ENCODE measurements around the gene SLC25A43.
"Not testable (repeated sequence)": the region's sequence is repeated elsewhere in the genome, so short reads cannot be mapped to it uniquely, and the experiment has no call there.

The SLC25A43 gene

DNA sequence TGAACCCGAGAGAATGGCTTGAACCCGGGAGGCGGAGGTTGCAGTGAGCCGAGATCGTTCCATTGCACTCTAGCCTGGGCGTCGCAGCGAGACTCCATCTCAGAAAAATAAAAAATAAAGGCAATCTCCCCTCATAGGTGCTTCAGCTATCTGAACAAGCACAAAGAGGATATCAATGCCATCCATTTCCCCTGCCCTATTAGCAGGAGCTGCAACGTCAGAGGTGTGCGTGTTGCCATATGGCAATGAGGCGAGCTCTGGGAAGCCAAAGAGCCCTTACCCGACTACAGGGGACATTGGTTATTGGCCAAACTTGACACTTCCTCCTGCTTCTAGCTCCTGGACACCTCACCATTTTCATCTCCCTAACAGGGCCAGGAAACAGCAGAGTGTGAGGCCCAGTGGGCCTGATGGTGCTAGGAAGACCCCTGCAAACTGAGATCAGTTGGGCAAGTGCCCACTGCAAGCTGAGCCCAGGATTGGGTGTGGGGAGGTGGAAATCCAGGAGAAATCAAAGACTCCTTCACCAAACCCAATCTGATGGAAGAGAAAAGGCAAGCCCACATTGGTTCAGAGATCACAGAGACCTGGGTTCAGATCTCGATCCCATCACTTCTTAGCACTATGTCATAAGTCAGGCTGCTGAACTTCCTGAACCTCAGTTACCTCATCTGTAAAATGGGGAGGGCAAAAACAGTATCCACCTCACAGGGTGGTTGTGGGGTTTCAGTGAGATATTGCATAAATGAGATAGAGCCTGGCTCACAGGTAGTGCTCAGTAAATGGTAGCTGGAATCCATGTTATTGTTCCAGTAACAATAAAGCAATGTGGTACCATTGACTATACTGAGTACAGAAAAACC is 90.3 kb downstream of the SLC25A43 start:
- H3K9me3 Mint-ChIP-seq = no peaks in the 10 kb centered on the region
- DNase-seq (no peak), ATAC-seq (no peak)
- no peaks in the 10 kb centered on the region for H3K4me1 Mint-ChIP-seq
- H3K4me3 Mint-ChIP-seq = no peak overlapping the region
- no peaks in the 10 kb centered on the region for H3K27me3 Mint-ChIP-seq
- H3K27ac Mint-ChIP-seq = no peak overlapping the region
- H3K36me3 Mint-ChIP-seq (ENCODE audit: low read depth) = no peaks in the 10 kb centered on the region

DNA sequence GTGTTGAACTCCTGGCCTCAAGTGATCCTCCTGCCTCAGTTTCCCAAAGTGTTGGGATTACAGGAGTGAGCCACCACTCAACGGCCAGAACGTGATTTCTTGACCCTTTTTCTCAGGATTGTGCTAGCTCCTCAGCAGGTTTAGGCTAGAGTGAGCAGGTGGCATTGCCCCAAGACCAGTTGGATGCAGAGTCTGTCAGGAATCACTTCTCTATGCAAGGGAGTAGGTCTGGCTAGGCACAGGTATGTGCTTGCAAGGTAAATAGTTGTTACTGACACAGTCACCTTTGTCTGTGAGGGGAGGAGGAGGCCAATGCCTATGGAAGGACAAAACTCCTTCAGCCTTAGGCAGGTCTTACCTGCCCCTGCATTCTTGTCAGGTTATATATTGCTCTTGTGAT is 93.3 kb downstream of the SLC25A43 start:
- H3K4me1 Mint-ChIP-seq = peaks cover 10% of the 10 kb centered on the region
- no peaks in the 10 kb centered on the region for H3K27me3 Mint-ChIP-seq
- H3K4me3 Mint-ChIP-seq = no peak overlapping the region
- ATAC-seq (no peak), DNase-seq (no peak)
- H3K36me3 Mint-ChIP-seq (ENCODE audit: low read depth) = no peaks in the 10 kb centered on the region
- no peak overlapping the region for H3K27ac Mint-ChIP-seq
- H3K9me3 Mint-ChIP-seq = no peaks in the 10 kb centered on the region

DNA sequence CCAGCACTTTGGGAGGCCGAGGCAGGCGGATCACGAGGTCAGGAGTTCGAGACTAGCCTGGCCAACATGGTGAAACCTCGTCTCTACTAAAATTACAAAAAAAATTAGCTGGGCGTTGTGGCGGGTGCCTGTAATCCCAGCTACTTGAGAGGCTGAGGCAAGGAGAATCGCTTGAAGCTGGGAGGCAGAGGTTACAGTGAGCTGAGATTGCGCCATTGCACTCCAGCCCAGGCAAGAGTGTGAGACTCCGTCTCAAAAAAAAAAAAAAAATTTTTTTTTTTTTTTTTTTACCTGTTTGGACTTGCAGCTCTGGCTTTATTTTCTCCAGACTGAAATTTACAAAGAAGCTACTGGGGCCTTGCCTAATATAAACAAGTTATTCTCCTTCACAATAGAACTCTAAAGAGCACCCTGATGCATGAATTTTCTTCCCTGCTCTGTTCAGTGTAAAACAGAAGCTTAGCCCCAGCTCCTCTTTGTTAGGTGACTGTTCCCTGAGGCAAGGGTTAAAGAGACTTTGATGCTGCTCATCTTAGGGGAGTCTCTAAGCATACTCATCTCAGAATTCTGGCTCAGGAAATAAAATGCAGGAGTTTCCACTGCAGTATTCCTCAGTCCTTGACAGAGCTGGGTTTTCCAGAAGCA is 94.8 kb downstream of the SLC25A43 start:
- DNase-seq; H3K27me3 Mint-ChIP-seq; H3K4me3 Mint-ChIP-seq; H3K9me3 Mint-ChIP-seq; H3K27ac Mint-ChIP-seq; ATAC-seq; H3K36me3 Mint-ChIP-seq (ENCODE audit: low read depth); H3K4me1 Mint-ChIP-seq: not testable (repeated sequence)

DNA sequence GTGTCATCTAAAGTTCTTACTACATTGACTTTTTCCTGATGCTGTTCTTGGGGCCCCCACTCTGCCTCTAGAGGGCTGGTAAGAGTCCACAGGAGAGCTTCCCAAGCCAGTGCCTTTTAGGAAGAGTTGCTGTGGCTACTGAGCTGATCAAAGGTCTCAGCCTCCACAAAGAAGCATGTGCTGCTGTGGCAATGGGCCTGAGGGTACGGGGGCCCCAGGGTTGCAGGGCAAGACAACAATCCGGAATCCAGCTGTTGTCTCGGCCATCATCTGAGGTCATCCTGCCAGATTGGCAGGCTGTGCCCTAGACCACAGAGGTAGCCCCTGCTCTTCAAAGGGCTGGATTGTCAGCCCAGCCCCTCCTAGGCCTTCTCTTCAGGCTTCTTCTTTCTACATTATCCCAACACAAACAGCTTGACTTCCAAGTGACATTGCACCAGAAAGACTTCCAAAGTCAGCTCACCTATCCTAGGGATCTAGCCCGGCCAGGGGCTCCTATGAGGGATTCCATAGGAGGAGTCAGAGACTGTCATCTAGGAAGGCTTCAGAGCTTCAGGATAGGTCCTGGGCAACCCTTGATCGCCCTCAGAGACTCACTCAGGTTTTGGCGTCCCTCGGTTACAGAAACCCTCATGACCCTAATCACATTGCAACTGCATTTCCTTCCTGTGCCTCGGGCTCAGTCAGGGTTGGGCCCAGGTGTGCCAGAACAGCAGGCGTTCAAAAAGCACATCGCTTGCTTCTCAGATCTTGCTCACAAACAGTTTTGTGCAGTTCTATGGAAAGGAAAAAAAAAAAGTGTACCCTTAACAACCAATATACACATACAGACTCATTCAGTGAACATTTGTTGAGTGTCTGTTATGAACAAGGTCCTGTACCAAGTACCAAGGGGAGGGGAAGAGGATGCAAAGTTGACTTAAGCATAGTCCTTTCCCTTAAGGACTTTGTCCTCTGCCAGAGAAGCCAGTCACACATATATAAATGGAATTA is 96.9 kb downstream of the SLC25A43 start:
- Mint-ChIP-seq H3K27ac (no peak overlapping the region), H3K27me3 (no peaks in the 10 kb centered on the region), H3K9me3 (no peaks in the 10 kb centered on the region), H3K4me3 (no peak overlapping the region), H3K36me3 (ENCODE audit: low read depth) (no peaks in the 10 kb centered on the region), H3K4me1 (peaks cover 10% of the 10 kb centered on the region)
- ATAC-seq (no peak), DNase-seq (no peak)

DNA sequence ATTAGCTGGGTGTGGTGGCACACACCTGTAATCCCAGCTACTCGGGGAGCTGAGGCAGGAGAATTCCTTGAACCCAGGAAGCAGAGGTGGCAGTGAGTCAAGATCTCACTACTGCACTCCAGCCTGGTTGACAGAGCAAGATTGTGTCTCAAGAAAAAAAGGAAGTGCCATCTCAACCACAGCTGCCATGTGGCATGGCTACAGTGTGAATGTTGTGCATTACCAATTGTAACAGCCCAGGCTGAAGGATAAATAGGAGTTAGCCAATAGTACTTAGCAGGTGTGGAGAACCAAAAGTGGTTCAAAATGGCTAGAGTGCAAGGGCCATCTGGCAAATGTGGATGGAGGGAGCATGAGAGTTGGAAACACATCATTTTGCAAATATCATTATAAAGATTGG is 98.0 kb downstream of the SLC25A43 start:
- H3K4me3 Mint-ChIP-seq = no peak overlapping the region
- no peaks in the 10 kb centered on the region for H3K9me3 Mint-ChIP-seq
- ATAC-seq = no peak
- H3K4me1 Mint-ChIP-seq = peaks cover 14% of the 10 kb centered on the region
- H3K27ac Mint-ChIP-seq = no peak overlapping the region
- DNase-seq = no peak
- H3K27me3 Mint-ChIP-seq = no peaks in the 10 kb centered on the region
- no peaks in the 10 kb centered on the region for H3K36me3 Mint-ChIP-seq (ENCODE audit: low read depth)

DNA sequence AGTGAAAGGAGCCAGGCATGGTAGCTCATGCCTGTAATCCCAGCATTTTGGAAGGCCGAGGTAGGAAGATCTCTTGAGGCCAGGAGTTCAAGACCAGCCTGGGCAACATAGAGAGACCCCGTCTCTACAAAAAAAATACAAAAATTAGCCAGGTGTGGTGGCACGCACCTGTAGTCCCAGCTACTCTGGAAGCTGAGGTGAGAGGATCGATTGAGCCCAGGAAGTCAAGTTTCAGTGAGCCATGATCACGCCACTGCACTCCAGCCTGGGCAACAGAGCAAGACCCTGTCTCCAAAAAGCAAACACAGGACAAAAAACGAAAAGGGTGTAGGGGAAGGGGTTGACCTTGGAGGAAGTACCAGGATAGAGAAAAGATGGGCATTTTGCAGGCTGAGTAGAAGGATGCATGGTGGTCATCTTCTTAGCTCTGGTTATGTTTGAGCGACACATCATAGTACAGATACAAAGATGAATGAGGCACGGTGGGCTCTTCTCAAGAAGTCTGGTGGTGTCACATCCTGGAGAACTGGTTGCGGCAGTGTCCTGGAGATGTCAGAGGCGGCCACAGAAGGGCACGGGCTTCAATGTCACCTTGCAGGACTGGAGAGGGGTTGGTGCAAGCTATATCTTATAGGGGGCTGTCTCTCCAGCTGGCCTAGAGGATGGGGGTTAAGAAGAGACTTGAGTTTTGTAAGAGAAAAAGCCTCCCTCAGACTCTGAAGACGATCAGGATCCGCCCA is 101.1 kb downstream of the SLC25A43 start:
- H3K4me1 Mint-ChIP-seq = peaks cover 23% of the 10 kb centered on the region
- no peaks in the 10 kb centered on the region for H3K9me3 Mint-ChIP-seq
- no peaks in the 10 kb centered on the region for H3K36me3 Mint-ChIP-seq (ENCODE audit: low read depth)
- no peak overlapping the region for H3K27ac Mint-ChIP-seq
- ATAC-seq (no peak), DNase-seq (no peak)
- no peaks in the 10 kb centered on the region for H3K27me3 Mint-ChIP-seq
- H3K4me3 Mint-ChIP-seq = no peak overlapping the region

DNA sequence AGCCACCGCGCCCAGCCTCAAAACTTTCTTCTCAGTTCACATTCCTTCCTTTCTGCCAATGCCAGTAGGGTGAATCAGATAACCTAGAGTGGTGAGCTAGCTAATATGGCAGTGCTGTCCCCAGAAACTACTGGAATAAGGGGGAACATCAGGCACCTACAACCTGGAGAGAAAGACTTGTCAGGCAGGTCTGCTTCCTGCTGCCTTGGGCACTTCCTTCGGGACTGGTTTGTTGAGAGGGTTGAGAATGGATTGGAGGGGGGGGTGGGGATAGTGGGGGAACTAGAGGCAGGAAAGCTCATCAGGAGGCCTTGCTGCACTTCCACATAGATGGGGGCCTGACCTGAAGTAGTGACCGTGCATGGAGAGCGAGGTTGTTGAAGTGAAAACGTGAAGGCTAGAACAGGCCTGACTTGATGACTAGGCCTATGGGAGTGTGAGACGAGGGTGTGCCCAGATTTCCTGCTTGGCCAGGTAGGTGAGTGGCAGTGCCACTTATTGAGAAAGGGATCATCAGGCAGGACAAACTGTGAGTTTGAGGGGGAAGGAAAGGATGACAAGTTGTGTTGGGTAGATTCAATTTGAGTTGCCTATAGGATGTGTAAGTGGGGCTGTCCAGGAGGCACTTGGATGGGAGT is 102.5 kb downstream of the SLC25A43 start:
- DNase-seq (no peak), ATAC-seq (no peak)
- Mint-ChIP-seq H3K27me3 (no peaks in the 10 kb centered on the region), H3K9me3 (no peaks in the 10 kb centered on the region), H3K36me3 (ENCODE audit: low read depth) (no peaks in the 10 kb centered on the region), H3K4me3 (no peak overlapping the region), H3K4me1 (peaks cover 16% of the 10 kb centered on the region), H3K27ac (no peak overlapping the region)

DNA sequence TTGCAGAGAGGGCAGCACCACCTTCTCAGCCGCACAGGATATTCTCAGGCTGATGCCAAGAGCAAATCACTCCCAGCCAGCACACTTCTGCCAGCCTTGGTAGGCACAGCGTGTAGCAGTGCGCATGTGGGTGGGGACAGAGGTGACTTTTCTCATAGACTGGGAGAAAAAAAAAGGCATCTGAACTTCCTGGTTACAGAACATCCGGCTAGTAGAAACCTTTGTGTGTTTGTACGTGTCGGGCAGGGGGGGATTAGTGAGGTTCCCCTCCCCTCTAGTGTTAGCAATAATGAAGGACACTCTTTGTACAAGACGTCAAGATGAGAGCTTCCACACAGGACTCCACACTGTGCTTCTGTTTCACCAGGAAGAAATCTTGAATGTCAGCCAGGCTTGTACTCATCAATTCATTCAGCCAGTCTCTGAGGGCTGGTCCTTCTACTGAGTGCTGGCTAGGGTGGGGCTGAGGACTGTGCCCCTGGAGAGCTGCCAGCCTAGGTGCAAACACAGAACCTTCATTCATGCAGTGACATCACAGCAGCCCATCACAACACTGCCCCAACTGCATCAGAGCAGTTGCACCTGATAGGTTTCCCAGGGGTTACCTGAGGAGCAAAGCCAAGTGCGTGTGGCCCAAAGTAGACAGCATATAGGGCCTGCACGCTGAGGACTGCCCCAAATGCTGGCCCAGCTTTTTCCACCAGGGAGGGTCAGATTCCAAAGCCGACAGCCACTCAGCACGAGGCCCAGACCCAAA is 103.8 kb downstream of the SLC25A43 start:
- Mint-ChIP-seq H3K4me1 (peaks cover 14% of the 10 kb centered on the region), H3K9me3 (no peaks in the 10 kb centered on the region), H3K4me3 (no peak overlapping the region), H3K36me3 (ENCODE audit: low read depth) (no peaks in the 10 kb centered on the region), H3K27ac (peak overlapping the region; percentile 22), H3K27me3 (no peaks in the 10 kb centered on the region)
- peak; percentile 7 for DNase-seq
- ATAC-seq = peak; percentile 46

DNA sequence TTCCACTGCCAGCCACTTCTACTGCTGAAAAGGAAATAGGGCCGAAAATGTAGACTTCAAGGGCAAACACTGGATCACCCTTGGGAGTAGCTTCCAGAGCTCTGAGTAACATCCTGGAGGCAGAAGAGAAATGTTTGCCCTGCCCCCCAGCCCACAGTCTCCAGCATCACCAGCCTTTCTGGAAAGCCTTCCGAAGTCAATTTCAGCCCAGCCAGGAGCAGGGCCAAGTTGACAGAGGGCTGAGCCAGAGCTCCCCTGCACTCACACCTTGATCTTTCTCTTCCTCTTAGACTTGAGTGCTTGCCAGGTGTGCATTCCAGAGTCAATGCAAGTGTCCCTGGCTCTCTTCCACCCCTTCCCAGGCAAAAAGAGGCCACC is 104.3 kb downstream of the SLC25A43 start:
- ATAC-seq (no peak), DNase-seq (no peak)
- Mint-ChIP-seq H3K4me3 (no peak overlapping the region), H3K27me3 (no peaks in the 10 kb centered on the region), H3K4me1 (peaks cover 14% of the 10 kb centered on the region), H3K27ac (no peak overlapping the region), H3K36me3 (ENCODE audit: low read depth) (no peaks in the 10 kb centered on the region), H3K9me3 (no peaks in the 10 kb centered on the region)

Measured in activated naive CD8-positive, alpha-beta T cell treated with anti-CD3 and anti-CD28 coated beads, Interleukin-2, amount 50 U/mL, for 24 hours (primary cell).